Mammary epithelial cell (primary cell): ENCODE data around the gene MAPK1IP1L.

Experiments used
- EZH2 ChIP-seq: IDR thresholded peaks from 2 replicates; pipeline ENCODE4 v1.6.1; 2012; ENCODE audit warnings: low read length, inconsistent platforms, borderline replicate concordance
- TF ChIP-seq, protein P1 (sequence below), 2 donors: IDR thresholded peaks in 1 of 2; conservative IDR thresholded peaks in 1 of 2; 2 replicates each; pipeline ENCODE4 v1.5.1; 2011 to 2012; ENCODE audit warnings: inconsistent platforms in 2 of 2, low read length in 2 of 2, mild to moderate bottlenecking in 2 of 2, control low read depth in 1 of 2, low read depth in 1 of 2; ENCODE audit not compliant: insufficient read depth in 1 of 2; ENCODE audit errors: extremely low read depth in 1 of 2

DNA sequence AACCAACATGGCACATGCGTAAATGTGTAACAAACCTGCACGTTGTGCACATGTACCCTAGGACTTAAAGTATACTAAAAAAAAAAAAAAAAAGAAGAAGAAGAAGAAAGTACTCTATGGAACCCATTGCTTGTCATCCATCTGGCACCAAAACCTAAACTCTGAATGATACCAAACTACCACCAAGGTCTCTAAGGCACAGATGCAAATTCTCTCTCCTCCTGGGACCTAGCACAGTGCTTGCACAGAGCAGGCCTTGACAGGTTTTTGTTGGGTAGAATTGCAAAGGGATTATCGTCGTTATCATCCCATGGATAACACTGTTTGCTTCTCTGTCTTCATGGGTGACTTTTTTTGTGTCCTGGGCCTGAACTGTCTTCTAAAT is 64.4 kb downstream of the MAPK1IP1L start:
- TF ChIP-seq, protein P1, sequence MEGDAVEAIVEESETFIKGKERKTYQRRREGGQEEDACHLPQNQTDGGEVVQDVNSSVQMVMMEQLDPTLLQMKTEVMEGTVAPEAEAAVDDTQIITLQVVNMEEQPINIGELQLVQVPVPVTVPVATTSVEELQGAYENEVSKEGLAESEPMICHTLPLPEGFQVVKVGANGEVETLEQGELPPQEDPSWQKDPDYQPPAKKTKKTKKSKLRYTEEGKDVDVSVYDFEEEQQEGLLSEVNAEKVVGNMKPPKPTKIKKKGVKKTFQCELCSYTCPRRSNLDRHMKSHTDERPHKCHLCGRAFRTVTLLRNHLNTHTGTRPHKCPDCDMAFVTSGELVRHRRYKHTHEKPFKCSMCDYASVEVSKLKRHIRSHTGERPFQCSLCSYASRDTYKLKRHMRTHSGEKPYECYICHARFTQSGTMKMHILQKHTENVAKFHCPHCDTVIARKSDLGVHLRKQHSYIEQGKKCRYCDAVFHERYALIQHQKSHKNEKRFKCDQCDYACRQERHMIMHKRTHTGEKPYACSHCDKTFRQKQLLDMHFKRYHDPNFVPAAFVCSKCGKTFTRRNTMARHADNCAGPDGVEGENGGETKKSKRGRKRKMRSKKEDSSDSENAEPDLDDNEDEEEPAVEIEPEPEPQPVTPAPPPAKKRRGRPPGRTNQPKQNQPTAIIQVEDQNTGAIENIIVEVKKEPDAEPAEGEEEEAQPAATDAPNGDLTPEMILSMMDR (conservative IDR thresholded peaks at IDR 0.05 in 1 of 2, IDR thresholded peaks at IDR 0.05 in 1 of 2; ENCODE audit: extremely low read depth in 1 of 2, insufficient read depth in 1 of 2, low read depth in 1 of 2, low read length in 2 of 2) = no peak
- no peak for TF ChIP-seq EZH2
